GM19023 (cell line): ENCODE results near the gene INPP5D.
A peak's percentile ranks its signal among the peaks of the same experiment; 100 is the strongest.

Source experiments
- ATAC-seq: cut with Tn5 transposase; IDR thresholded peaks from one replicate; pipeline ENCODE4 v1.9.1; 2021; ENCODE audit warnings: mild to moderate bottlenecking, moderate library complexity; ENCODE audit not compliant: unreplicated experiment

Gene INPP5D

DNA sequence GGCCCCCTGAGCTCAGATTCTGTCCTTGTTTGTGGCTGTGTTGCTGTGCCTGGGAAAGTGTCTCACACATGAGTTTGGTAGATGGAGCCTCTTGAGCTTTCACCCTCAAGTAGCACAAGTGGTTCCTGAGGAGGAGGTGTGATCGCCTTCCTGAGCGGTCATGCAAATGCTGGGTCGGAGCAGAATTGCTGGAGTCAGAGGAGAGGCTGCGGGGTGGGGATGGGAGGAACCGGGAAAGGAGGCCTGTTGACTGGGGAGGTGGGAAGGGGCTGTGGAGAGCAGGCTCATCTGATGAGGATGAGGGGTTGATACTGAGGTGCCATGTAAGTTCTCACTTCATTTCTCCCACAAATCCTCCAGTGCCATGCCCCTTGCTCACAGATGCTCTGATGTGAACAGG lies 142.9 kb downstream of the INPP5D start:
- ATAC-seq: no peak

DNA sequence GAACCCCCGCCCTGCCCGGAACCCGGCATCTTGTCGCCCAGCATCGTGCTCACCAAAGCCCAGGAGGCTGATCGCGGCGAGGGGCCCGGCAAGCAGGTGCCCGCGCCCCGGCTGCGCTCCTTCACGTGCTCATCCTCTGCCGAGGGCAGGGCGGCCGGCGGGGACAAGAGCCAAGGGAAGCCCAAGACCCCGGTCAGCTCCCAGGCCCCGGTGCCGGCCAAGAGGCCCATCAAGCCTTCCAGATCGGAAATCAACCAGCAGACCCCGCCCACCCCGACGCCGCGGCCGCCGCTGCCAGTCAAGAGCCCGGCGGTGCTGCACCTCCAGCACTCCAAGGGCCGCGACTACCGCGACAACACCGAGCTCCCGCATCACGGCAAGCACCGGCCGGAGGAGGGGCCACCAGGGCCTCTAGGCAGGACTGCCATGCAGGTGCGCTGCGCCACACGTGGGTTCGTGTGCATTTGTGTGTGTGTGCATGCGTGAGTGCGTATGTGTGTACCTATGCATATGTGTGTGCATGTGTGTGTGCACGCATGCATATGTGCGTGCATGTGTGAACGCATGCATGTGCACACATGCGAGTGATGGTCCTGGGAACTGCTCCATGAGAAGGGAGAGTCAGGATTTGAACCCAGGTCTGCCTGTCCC lies 144.3 kb downstream of the INPP5D start:
- ATAC-seq: no peak

DNA sequence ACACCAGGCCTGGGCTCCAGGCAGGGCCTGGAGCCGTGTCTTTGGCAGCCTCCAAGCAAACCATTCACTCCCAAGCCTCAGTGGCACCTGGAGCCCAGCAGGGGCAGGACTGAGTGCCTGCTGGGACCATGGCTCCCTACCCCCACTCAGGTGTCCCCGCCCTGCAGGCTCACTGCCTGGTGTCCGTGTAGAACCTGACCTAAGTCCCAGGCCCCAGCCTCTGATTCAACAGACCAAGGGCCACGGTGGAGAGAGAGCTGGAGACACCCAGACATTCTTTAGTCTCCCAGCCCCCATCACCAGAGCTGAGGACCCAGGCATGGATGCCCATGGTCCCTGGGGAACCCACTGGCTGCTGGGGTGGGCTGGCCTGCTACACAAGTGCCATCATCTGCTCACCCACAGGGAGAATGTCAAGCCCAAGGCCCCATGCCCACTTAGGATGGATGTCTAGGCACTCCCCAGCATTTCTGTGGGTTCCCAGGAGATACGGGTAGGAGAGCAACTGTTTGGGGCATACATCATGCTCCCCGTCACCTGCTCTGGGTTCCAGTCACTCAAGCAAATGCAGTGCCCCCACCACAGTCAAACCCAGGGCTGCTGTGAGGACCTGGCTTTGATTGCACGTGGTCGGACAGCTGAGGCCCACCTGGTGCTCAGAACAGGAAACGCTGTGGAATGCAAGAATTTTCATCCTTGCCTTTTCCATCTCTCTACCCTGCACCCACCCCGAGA lies 148.4 kb downstream of the INPP5D start:
- ATAC-seq: no peak

DNA sequence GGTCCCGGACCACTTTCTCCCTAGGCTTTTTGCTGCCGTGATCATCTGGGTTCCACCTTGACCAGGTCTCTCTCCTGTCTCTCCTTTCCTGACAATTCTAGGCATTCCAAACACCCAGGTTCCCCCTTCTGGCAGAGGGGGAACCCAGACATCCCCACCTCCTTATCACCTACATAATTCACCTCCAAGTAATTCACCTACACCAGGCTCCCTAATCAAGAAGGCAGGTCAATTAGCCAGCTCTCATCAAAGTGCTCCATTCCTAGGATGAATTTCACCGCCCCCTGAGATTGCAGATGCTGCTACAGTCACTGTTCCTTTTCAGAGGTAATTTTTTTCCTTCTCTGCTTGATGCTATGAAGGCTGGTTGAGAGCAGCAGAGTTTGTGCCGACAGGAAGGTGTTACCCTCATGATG lies 149.0 kb downstream of the INPP5D start:
- no peak for ATAC-seq

DNA sequence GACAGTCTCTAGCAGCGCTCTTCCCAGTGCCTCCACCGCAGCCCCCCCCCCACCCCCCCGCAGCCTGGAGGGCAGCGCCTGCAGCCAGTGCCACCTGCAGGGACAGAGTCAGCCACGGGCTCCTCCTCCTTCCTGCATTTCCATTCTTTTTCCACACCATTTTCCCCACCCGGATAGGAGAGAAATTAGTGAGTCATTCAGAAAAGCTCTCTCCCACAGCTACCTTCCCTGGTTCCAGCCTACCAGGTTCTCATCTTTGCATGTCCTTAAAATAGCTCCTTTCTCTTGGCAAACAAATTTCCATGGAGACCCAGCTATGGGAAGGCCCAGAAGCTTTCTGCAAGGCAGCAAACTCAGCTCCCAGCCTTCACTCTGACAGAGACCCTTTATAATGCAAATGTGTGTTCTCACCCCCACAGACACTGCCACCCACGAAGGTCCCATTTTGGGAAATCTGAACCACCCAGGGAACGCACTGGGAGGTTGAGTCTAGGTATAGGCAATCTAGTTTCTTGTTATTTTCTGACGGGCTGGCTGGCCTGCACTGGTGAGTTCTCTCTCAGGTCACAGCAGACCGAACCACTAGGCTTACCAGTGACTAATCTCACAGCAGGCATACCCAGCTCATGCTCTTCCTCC lies 149.5 kb downstream of the INPP5D start:
- no peak for ATAC-seq

DNA sequence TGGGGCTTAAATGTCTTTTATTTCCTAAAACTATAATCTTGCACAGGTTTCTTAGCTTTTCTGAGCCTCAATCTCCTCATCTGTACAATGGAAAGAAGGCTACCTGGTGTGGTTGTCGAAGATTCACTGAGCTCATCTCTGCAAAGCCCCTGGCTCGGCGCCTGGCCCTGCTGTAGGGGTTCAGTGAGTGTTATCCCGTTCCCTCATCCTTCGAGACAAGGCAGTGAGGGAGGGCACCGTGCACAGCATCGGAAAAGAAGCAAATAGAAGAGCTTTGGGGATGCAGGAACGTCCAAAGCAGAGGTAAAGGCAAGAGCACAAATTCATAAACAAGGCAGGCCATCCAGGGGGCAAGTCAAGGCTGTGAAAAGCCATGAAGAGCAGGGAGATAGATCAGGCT lies 150.1 kb downstream of the INPP5D start:
- ATAC-seq: no peak

DNA sequence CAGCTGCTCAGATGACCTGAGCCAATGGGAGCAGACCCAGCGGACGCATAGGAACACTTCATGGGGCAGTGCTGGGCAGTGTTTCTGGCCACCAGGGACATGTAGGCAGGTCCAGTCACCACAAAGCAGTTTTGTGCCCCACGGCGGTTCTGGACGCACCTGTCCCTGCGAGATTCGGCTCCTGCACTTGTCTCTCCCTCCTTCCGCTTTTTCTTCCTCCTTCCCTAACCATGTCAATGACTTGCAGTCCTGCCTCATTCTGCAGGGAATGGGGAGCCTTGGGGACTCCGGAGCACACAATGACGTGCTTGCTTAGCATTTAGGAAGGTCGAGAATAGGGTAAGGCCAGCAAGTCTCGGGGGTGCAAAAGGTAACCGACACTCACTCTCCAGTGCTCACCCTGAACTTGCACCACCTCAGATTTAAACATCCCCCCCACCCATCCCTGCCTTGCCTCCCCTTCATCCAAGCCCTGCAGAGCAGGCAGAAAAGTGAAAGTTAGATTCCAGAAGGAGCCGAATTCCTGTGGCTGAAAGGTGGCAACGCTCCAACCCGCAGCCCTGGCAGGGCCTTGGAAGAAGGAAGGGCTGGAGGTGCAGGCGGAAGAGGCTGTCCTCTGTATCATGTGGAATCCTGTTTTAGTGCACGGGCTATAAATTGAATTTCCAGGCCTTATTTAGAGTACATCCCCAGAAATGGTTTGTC lies 150.9 kb downstream of the INPP5D start:
- ATAC-seq: no peak

DNA sequence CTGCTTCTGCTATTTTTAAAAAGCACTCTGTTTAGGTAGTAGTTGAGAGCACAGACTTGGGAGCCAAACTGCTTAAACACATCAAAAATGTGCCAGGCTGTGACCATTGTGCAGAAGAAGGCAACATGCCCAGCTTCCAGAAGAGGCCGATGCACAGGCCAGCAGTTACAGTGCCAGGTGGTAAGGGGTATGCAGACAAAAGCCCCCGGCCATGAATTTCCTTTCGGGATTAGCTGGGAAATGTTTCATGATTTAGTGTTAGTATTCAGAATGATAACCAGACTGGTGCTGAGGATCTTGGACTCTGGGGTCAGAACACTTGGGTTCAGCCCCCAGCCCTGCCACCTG lies 151.4 kb downstream of the INPP5D start:
- no peak for ATAC-seq

DNA sequence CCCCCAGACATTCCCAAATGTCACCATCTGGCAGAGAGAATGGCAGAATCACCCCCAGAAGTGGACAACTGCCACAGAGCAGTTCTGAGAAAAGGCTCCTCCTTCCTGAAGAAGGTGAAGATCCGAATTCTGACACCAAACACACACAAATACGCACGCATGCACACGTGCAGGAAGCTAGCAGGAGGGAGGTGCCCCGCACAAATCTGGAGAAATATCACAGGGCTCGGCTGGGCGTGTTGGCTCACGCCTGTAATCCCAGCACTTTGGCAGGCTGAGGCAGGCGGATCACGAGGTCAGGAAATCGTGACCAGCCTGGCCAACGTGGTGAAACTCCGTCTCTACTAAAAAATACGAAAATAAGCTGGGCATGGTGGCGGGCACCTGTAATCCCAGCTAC lies 152.9 kb downstream of the INPP5D start:
- ATAC-seq: no peak

DNA sequence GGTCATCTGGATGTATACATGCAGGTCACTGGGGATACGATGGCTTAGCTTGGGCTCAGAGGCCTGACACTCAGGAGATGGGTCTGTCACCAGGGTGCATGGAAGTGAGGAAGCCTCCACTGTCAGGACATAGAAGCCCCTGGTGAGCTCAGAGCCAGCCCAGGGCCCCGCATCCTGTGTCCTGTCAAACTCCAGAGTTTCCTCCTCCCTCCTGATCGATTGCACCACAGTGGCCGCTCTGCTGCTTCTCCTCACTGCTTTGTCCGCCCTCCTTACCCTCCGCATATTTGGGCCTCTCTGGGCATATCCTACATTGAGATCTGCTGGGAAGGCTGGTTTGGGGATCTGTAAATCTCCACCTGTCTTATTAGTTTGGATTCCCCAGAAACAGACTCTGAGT lies 153.8 kb downstream of the INPP5D start:
- no peak for ATAC-seq

DNA sequence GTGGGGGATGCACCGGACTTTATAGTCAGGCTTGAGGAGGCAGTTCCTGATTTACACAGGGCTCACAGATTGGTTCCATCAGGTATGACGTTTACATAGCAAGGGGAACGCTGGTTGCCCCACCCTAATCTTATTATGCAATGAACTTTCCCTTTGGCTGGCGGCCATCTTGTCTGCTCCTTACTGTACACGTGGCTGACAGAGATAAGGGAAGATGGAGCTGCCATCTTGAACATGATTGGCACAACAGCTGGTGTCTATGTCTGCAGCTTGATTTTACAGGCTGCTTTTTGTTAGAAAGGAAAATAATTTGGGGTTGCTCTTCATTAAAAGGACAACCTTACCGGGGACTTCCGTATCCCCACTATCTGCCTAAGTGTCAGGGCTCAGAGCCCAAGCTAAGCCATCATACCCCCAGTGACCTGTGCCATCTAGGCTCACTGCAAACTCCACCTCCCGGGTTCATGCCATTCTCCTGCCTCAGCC lies 157.8 kb downstream of the INPP5D start:
- ATAC-seq: no peak

DNA sequence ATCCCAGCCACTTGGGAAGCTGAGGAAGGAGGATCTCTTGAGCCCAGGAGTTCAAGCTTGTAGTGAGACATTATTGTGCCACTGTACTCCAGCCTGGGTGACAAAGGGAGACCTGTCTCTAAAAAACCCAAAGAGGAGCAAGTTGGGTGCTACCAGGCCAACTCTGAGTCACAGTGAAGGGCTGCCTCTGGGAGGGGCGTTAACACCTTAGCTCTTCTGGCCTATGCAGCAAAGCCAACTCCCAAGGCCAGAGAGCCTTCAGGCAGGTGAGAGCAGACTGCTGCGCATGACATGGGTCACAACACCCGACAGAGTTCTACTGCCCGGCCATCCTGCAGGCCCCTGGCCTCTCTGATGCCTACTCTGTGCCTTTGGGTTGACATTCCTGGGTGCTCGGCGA lies 158.7 kb downstream of the INPP5D start:
- ATAC-seq: no peak

DNA sequence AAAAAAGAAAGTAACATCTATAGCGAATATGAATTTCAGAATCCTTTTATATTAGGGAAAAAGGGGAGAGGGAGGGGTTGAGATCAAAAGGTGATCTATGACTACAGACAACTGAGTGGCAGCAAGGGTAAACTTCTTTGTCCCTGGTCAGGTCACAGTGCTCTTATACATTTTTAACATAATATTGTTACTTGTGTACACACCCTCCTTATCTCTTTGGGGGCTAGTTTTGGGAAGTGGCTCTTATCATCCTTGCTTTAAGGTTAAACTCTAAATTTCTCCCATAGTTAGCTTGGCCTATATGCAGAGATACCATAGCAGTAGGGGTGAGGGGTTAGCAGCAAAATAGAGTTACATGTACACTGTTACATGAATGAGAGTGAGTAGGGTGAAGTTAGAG lies 159.7 kb downstream of the INPP5D start:
- ATAC-seq: no peak

DNA sequence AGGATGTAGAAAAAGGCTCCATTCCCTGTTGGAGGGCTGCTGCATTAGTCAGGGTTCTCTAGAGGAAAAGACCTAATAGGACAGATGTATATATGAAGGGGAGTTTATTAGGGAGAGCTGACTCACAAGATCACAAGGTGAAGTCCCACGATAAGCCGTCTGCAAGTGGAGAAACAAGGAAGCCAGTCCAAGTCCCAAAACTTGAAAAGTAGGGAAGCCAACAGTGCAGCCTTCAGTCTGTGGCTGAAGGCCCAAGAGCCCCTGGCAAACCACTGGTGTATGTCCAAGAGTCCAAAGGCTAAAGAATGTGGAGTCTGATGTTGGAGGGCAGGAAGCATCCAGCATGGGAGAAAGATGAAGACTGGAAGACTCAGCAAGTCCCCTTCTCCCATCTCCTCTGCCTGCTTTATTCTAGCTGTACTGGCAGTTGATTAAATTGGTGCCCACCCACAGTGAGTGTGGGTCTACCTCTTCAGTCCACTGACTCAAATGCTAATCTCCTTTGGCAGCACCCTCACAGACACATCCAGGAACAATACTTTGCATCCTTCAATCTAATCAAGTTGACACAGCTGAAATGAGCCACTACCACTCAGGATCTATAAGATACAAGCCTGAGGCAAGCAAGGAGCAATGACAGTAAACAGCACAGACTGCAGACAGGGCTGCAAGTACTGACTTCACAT lies 161.4 kb downstream of the INPP5D start:
- ATAC-seq: no peak

DNA sequence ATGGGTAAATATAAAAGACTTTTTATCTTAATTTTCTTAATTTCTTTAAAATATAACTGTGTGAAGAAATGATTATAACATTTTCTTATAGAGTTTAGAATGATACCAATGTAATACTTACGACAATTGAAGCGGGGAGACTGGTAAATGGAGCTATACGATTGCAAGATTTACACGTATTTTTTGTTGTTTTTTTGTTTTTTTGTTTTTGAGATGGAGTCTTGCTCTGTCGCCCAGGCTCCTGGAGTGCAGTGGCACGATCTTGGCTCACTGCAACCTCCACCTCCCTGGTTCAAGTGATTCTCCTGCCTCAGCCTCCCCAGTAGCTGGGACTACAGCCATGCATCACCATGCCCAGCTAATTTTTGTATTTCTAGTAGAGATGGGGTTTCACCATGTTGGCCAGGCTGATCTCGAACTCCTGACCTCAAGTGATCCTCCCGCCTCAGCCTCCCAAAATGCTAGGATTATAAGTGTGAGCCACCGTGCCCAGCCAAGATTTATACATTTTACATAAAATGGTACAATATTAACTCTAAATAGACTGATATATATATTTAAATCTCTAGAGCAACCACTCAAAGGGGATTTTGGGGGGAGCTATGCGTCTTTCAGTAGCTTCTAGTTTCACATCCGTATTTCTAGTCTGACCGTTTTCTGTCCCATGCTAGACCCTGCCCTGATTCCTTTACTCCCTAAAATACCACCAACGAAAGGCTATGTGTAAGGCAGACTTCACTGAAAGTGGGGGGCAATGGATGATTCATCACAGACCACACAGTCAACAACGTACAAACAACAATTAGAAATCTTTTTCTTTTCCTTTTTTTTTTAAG lies 163.1 kb downstream of the INPP5D start:
- peak; percentile 67 for ATAC-seq

DNA sequence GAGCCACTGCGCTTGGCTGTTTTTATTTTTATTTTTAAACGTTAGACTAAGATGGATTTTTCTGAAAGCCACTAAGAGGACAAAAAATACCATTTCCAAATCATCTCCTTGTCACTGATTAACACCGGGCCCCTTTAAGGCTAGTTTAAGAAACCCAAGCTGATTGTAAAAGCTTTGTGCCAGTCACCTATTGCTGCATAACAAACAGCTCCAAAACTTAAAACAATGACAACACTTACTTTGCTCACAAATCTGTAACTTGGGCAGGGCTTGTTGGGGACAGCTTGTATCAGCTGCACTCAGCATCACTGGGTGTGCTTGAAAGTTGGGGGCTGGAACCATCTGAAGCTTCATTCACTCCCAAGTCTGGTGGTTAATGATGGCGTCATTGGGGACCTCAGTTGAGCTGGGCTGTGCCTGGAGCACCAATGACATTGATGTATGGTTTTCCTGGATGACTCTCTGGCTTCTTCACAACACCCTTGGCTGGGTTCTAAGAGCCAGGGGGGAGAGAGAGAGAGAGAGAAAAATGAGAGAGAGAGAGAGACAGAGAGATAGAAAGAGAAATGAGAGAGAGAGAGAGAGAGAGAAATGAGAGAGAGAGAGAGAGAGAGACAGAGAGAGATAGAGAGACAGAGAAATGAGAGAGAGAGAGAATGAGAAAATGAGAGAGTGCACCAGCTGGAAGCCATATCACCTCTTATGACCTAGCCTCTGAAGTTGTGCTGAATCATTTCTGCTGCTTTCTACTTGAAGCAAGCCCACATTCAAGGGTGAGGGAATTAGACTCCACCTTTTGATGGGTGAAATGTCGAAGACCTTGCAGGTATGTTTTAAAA lies 165.3 kb downstream of the INPP5D start:
- ATAC-seq: no peak

DNA sequence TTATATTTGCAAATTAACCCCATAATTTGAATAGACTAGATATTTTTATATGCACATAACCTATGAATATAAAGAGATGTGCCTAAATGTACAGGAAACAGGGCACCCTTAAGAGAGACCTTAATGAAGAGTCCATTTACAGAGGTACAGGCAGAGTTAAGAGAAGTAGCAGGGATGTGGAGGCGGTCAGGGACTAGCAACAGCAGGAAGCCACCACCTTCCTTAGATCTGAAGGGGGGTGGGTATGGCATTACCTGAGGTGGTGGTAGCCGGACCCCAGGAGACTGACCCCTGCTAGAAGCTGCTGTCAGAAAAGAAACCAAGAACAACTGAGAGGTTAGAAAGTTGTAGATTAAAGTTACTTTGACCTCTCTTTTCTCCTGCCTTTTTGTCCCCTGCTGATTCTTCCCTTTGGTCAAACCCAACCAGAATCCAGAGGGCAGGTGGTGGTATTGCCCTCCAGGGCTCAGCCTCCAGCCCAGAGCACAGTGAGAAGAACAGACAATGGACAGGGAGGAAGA lies 166.4 kb downstream of the INPP5D start:
- ATAC-seq: no peak

DNA sequence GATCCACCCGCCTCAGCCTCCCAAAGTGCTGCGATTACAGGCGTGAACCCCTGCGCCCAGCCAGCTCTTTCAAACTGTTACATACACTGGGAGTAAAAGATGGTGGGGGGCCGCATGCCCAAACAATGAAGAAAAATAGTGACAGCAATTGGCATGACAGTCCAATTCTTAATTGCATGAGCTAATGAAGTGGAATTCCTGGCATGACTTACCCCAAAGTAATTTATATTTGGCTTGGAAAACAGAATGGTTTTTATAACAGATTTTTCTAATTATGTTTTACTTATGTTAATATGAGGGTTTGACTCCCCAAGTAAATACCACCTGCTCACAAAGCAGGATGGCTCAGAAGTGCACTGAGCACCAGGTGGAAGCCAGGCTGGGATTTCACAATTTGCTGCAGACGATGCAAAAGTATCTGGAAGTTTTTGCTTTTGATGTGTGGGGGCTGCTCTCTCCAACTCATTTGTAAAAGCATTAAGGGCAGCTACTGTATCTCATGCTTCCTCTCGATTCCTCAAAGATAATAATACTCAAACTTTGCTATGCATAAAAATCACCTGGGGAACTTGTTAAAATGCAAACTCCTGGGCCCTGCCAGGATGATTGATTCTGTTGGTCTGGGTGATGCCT lies 167.3 kb downstream of the INPP5D start:
- ATAC-seq: no peak

DNA sequence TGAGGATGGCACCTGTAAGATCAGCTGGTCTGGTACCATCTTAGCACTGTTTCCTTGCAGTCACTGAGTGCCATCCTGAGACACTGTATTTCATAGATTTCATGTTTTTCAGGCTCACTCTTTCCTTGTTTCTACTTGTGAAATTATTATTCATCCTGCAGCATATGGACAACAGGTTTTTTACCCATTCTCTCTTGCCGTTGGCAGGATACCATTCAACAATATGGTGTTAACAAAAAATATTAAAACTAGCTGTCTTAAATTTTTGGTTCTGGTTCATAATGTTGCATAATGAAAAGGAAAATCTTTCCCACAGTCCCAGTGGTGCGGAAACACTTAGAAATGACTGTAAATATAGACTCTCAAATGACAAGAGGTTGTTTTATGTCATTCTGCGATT lies 168.2 kb downstream of the INPP5D start:
- ATAC-seq: no peak
